ENCODE results near the gene EXOC7.

The EXOC7 gene

DNA sequence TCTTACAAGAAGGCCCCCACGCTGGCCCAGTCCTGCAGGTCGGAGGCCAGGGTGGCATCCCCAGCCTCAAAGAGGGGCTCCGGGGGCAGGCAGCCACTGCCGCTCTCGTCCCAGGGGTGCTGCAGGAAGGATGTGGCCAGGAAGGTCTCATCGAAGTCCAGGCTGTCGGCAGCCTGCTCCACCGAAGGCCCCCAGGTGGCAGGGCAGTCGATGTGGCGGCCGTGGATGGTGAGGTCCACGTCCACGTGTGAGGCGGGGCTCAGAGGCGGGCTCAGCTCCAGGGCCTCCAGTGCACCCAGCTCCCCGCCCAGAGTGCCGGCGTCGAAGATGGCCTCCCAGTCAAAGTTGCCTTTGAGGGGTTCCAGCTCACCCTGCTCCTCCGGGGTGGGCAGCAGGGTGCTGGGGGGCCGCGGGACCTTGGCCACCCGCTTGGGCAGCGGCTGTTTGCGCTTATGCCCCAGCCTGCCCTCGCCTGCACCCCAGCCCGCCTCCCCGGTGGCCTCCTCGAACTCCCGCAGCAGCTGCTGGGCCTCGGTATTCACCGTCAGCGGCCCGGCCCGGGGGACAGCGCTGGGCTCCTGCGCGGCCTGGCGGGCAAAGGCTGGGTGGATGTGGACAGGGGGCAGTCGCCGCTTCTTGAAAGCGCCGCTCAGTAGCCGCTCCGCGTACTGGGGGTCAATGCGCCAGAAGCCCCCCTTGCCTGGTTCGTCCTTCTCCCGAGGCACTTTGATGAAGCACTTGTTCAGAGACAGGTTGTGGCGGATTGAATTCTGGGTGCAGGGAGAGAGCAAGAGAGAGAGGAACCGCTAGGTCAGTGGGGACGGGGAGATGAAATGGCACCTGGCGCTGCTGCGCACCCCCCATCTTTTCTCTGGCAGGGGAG is 34.0 kb upstream of the EXOC7 start:
- DNase-seq (ENCODE audit: low read depth), result no peak
- H3K4me3 ChIP-seq (ENCODE audit: low read depth, low read length), result no peak overlapping the region
- TF ChIP-seq, protein P1, sequence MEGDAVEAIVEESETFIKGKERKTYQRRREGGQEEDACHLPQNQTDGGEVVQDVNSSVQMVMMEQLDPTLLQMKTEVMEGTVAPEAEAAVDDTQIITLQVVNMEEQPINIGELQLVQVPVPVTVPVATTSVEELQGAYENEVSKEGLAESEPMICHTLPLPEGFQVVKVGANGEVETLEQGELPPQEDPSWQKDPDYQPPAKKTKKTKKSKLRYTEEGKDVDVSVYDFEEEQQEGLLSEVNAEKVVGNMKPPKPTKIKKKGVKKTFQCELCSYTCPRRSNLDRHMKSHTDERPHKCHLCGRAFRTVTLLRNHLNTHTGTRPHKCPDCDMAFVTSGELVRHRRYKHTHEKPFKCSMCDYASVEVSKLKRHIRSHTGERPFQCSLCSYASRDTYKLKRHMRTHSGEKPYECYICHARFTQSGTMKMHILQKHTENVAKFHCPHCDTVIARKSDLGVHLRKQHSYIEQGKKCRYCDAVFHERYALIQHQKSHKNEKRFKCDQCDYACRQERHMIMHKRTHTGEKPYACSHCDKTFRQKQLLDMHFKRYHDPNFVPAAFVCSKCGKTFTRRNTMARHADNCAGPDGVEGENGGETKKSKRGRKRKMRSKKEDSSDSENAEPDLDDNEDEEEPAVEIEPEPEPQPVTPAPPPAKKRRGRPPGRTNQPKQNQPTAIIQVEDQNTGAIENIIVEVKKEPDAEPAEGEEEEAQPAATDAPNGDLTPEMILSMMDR (conservative IDR thresholded peaks at IDR 0.05; ENCODE audit: low read depth, low read length), result no peak

DNA sequence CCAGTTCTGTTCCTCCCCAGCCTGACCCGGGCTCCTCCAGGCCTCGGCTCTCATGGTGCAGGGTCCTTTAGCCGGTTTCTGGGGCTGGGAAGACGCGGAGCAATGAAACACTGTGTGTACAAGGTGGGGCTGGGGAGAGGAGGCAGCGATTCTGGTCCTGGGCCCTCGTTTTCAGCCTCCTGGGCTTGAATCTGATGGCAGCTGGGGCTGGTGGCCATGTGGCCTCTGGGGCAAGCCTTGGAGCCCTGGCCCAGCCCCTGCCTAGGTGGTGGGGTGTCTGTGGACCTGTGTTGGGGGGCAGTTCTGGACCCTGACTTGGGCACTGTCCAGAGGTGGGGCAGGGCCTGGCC is 33.4 kb upstream of the EXOC7 start:
- TF ChIP-seq, protein P1 (conservative IDR thresholded peaks at IDR 0.05; ENCODE audit: low read depth, low read length), result no peak
- H3K4me3 ChIP-seq (ENCODE audit: low read depth, low read length), result no peak overlapping the region
- DNase-seq (ENCODE audit: low read depth), result no peak

DNA sequence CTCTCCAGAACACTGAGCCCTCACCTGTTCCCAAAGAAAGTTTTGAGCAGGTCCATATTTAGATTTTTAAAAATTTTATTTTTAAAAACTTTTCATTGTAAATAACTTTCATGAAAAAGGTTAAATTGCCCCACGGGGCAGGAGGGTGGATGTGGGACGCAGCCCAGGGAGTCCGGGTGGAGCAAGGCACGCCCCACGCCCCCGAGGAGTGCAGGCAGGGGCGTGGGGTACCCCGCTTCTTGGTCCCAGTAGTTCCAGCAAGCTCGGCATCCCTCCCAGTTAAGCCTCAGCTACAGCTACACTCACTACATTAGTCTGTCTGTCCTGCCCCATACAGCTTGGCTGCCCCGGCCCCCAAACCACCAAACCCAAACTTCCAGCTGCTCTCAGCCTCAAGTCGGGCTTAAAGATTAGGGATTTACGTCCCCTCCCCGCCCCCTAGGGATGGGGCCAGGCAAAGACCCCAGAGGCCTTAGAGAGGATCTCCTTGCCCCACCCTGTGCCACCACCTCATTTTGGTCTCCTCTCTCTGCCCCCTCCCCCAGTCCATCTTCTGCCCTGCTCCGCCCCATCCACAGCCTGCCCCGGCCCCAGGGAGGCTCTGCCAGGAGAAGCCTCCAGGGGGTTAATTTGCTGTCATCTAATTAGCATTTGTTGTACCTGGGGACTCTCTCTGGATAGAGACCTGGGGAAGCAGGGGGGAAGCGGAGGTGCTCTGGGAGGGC is 32.9 kb upstream of the EXOC7 start:
- TF ChIP-seq, protein P1 (conservative IDR thresholded peaks at IDR 0.05; ENCODE audit: low read depth, low read length), result no peak
- no peak overlapping the region for H3K4me3 ChIP-seq (ENCODE audit: low read depth, low read length)
- no peak for DNase-seq (ENCODE audit: low read depth)

DNA sequence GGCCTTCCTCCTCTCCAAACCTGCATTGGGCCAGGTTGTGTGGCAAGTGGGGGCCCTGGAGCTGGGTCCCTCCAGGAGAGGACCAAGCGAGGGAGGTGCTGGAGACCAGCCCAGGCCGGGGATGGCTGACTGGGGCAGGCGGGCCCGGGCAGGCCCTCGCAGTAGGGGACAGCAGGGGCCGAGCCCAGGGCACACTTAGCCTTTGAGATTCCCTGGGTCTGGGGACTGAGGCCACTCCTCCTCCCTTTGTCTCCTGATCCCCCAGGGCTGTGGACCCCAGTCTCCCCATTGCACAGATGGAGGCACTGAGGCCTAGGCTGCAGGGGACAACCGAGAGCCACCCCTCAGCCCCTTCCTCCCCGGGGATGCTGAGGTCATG is 32.2 kb upstream of the EXOC7 start:
- no peak overlapping the region for H3K4me3 ChIP-seq (ENCODE audit: low read depth, low read length)
- DNase-seq (ENCODE audit: low read depth), result no peak
- TF ChIP-seq, protein P1 (conservative IDR thresholded peaks at IDR 0.05; ENCODE audit: low read depth, low read length), result no peak

DNA sequence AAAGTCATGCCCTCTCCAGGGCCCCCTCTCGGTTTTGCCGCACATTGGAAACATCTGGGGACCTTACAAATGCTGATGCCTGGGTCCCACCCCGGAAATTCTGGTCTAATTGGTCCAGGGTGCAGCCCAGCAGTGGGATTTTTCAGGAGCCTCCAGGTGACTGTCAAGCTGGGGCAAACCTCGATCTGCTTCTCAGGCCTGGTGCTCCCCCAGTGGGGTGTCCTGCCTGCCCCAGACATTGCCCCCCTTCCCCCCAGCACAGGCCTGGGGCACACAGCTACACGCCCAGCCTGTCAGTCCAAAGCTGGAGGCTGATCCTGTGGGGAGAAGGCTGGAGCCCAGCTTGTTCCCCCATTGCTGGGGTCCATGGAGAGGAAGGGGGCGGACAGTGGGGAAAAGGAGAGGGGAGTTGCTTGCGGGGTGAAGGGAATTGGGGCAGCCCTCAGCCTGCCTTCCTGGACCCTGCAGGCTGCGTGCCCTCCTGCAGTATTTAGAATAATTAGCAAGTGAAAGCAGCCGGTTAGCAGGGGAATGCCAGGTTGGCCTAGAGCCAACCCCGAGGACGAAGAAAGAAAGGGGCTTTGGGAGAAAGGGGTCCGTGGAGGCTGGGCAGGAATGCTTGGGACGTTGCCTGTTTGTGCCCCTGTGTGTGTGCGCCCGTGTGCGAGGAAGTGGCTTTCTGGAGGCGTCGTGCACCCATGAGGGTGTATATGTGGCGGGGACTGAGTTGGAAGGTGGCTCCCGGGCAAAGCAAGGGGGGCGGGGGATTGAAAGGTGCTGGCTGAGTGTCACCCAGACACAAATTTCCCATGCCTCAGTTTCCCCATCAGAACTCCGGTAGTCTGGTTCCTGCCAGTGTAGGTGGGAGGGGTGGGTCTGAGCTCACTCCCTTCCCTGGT is 31.6 kb upstream of the EXOC7 start:
- H3K4me3 ChIP-seq (ENCODE audit: low read depth, low read length), result no peak overlapping the region
- TF ChIP-seq, protein P1 (conservative IDR thresholded peaks at IDR 0.05; ENCODE audit: low read depth, low read length), result no peak
- no peak for DNase-seq (ENCODE audit: low read depth)

DNA sequence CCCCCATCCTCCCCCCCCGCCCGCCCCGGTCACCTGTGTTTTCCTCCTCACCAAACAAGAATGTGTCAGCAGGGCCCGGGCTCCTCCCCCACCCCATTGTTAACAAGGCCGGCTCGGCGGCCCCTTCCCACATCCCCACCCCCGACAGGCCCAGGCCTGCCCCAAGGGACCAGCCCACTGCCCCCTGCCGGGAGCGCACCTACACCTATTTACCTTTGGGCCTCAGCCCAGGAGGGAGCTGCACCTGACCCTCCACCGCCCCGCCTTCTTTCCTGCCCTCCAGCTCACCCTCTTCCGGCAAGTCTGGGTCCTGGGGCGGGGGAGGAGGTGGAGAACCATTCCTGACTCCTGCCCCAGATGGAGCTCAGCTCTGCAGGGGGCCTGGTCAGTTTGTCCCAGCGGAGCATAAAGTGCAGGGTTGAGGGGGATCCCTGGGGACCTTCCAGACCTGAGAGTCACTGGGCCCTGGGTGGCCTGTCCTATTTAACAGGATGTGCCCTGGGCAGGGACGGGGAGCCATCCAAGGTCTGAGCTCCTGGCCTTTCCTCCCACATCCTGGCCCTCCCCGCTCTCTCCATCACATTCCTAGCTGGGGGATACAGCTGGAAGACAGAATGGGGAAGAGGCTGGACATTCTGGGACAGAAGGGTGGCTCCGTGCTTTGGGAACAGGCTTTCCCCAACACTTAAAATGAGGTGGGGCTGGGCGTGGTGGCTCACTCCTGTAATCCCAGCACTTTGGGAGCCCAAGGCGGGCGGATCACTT is 29.2 kb upstream of the EXOC7 start:
- no peak for DNase-seq (ENCODE audit: low read depth)
- H3K4me3 ChIP-seq (ENCODE audit: low read depth, low read length), result no peak overlapping the region
- TF ChIP-seq, protein P1 (conservative IDR thresholded peaks at IDR 0.05; ENCODE audit: low read depth, low read length), result no peak

Data from choroid plexus epithelial cell (primary cell).